ENCODE data around the gene CNIH4. TPM values are rescaled to one million over a fixed set of nuclear protein-coding genes. Genes with fewer than 3 reads are reported as not detected.
"Not testable (repeated sequence)": the region's sequence is repeated elsewhere in the genome, so short reads cannot be mapped to it uniquely, and the experiment has no call there.

Gene CNIH4
- total RNA-seq, 1 donor from 2014 or later = 40.8 TPM

DNA sequence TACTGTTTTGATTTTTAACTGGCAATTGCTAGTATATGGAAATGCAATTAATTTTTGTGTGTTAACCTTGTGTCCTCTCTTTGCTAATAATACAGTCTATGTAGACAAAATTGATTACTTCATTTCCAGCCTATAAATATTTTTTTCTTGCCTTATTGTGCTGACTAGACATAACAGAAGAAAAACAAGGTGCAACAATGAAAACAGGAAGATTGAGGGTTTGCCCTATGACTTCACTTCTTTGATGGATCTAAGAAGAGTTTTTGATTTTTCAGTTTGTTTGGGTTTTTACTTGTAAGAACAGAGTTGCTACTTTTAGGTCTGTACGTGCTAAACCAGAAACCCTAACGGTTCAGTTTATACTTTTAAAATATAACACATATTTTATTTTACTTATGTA, 8.5 kb upstream of the CNIH4 start:
- DNase-seq (ENCODE audit: low spot score) = no peak

DNA sequence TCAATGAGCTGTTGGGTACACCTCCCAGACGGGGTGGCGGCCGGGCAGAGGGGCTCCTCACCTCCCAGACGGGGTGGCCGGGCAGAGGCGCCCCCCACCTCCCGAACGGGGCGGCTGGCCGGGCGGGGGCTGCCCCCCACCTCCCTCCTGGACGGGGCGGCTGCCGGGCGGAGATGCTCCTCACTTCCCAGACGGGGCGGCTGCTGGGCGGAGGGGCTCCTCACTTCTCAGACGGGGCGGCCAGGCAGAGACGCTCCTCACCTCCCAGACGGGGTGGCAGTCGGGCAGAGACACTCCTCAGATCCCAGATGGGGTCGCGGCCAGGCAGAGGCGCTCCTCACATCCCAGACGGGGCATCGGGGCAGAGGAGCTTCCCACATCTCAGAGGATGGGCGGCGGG, 7.0 kb upstream of the CNIH4 start:
- not testable (repeated sequence) for DNase-seq (ENCODE audit: low spot score)

DNA sequence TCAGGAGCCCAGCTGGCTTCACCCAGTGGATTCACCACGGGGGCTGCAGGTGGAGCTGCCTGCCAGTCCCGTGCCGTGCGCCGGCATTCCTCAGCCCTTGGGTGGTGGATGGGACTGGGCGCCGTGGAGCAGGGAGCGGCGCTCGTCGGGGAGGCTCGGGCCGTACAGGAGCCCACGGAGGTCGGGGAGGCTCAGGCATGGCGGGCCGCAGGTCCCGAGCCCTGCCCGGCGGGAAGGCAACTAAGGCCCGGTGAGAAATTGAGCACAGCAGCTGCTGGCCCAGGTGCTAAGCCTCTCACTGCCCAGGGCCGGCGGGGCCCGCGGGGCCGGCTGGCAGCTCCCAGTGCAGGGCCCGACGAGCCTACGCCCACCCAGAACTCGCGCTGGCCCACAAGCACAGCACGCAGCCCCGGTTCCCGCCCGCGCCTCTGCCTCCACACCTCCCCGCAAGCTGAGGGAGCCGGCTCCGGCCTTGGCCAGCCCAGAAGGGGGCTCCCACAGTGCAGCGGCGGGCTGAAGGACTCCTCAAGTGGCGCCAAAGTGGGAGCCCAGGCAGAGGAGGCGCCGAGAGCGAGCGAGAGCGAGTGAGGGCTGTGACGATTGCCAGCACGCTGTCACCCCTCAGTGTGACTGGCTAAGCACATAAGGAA, 4.1 kb upstream of the CNIH4 start:
- not testable (repeated sequence) for DNase-seq (ENCODE audit: low spot score)

DNA sequence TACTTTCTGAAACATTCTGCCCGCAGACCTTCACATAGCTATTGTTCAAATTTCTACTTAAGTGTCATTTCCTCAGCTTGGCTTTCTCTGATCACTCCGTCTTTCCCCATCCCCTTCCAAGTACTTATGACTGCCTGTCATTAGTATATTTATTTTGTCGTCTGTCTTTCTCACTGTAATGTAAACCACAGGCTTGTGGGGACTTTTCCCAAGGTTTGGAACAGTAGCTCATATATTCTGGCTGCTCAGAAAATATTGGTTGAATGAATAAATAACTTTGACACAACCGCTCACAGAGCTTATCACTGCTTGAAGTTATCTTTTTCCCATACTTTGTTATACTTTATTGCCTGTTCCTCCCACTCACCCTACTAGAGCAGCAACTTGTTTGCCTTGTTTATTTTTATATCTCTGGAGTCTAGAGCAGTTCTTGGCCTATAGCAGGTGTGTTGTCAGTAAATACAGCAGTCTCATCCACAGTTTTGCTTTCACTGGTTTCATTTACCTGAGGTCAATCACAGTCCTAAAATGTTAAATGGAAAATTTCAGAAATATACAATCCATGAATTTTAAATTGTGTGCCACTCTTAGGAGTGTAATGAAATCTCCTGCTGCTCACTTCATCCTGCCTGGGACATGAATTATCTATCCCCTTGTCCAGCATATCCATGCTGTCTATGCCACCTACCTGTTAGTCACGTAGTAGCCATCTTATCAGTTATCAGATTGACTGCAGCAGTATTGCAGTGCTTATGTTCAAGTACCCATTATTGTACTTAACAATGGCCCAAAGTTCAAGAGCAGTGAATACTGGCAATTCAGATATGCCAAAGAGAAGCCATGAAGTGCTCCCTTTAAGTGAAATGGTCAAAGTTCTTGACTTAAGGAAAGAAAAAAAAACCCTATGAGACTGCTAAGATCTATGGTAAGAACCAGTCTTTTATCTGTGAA, 2.4 kb upstream of the CNIH4 start:
- no peak for DNase-seq (ENCODE audit: low spot score)

DNA sequence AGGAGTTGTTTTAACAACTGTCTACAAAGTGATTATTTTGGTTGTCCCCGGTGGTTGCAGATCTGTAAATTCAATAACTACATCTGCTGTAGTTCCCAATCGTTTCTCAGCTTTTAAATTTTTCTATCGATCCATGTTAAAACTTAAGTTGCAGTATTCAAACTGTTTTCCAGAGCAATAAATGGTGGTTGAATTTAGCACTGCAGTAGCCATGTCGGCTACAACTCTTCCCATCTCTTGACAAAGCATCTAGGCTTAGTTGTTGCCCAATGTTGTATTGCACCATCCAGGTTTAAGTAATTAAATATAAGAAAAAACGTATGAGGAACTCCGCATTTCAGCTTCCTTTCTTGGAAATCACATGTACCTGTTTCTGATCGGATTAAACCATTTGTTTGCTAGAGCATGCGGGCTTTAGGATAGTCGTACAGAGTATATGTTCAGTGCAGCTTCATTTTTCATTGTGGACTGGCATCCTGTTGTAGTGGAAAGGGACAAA, 996 bp downstream of the CNIH4 start:
- DNase-seq (ENCODE audit: low spot score) = no peak

DNA sequence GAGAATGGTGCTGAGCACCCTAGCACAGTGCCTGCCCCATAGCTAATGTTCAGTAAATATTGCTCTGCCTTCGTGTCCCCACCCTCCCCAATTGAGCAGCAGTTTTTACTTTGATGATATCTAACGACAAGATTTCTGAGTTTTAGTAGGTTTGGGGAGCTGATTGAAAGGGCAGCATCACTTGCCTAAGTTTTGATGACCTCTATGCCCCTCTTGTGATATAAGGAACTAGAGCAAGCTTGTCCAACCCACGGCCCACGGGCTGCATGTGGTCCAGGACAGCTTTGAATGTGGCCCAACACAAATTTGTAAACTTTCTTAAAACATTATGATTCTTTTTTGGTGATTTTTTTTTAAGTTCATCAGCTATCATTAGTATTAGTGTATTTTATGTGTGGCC, 1.6 kb downstream of the CNIH4 start:
- no peak for DNase-seq (ENCODE audit: low spot score)

DNA sequence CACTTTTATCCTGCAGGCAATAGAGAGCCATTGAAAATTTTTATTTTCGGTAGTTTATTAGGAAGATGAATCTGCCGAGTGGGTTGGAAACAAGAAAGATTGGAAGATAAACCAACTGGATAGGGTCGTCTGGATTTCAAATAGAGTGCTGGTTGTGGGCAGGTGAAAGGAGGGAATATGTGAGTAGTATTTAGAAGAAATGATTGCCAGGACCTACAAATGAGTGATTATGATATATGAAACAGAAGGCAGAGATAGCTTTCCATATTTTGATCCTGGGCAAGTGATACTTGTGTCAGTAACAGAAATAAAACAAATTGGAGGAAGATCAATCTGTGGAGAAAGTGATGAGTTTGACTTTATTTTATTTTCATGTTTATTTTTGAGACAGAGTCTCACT, 2.5 kb downstream of the CNIH4 start:
- DNase-seq (ENCODE audit: low spot score) = no peak

DNA sequence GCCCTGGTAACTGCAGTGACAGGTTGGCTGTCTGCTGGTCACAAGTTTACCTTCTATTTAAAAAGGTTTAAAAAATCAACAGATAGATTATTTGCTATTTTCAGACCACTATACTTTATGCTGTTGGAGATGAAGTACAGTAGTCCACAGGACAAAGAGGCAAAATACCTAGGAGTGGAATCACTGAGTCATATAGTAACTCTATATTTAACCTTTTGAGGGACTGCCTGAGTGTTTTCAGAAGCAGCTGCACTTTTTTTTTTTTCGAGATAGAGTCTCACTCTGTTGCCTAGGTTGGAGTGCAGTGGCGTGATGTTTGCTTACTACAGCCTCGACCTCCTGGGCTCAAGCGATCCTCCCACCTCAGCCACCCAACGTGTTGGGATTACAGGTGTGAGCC, 11.7 kb downstream of the CNIH4 start:
- no peak for DNase-seq (ENCODE audit: low spot score)

DNA sequence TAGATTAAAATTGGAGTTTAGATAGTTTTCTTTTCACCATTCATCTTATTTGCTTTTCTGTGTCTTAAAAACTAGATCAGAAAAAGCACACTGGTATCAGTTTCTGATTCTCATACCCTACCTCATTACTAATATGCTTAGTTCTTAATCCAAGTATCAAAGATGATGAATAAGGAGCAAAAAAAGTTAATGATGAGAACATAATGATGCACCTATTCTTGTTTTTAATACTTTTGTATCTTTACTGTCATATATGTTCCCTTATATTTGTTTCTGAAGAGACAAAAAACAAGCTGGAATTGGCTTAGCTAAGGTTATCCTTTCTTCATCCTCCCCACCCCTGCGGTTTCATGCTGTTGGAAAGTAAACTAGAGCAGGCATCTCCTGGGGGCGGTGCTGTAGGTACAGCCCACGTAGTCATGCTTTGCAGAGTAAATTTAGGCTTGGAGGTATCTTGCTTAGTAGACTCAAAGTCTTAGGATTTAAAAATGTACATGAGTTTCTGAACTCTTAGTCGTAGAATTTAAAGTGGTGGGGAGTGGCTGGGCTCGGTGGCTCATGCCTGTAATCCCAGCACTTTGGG, 16.4 kb downstream of the CNIH4 start:
- no peak for DNase-seq (ENCODE audit: low spot score)

DNA sequence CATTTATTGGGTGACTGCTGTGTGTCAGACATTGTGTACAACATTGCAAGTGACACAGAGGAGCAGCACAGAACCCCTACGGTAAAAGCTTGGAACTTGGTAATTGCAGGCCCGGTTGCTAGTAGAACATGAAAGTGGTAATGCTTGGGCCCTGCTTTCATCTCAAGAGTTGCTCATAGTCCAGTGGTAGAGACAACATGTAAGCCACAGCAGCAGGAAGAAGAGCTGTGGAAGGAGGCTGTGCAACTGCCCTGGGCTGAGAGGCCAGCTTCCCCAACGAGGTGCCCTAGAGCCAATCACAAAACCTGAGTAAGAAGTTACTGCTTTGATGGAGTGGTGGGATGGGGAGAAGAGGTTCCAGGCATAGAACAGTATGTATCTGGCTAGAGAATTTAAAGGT, 18.4 kb downstream of the CNIH4 start:
- DNase-seq (ENCODE audit: low spot score) = no peak

DNA sequence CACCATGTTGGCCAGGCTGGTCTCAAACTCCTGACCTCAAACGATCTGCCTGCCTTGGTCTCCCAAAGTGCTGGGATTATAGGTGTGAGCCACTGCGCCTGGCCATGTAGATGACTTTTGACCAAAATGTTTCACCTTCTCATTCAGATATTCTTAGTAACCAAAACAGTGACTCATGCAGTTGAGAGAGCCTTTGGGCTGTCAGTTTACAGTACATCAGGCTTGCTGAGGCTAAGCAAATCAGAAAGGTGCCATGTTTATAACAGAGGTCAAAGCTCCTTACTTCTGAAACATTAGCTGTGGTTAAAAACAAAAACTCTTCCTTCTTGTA, 21.0 kb downstream of the CNIH4 start:
- no peak for DNase-seq (ENCODE audit: low spot score)

DNA sequence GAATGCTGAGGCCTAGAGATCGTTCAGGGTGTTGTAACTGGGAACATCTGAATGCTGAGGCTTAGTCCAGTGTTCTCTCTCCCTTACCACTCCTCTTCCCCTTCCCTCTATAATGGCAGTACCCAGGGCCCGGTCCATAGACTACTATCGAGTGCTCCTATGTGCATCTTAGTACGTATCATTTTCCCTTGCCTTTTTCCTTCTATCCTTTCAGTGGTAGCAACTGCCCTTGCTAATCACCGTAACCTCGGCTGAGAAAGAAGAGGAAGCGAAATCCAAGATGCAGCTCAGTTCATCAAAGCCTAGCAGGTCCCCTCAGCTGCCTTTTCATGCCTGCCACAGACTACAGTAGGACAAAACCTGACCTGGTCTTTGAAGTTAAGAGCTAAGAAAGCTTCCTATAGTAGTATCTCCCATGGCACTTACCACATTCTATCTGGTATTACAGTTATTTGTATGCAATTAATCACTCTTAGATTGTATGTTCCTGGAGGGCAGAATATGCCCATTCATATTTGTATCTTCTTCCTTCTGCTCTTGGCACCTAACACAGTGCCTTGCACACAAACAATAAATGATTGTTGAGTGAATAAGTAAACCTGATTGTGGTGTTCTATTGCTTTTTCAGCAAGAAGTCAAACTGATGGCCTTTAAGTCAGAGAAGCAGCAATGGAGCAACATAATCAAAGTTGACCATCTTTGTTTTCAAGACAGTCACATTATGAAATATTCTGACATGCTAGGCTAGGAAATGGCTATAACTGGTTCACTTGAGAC, 22.4 kb downstream of the CNIH4 start:
- DNase-seq (ENCODE audit: low spot score) = no peak

DNA sequence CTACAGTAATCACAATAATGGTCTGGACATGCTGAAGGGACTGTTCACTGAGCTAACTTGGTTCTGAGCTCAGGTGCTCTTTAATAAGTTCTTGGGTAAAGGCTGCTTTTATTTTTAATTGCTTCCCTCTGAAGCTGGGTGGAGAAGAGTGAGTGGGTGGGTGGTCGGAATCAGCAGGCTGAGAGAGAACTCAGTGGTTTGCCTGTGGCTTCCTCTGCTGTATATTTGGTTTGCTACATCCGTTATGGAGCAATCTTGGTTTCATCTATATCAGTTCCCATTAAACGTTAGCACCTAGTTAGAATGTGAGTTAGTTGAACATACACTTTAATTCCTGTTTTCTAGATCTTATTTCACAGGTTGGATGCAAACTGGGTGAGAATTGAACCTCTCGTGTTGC, 23.3 kb downstream of the CNIH4 start:
- no peak for DNase-seq (ENCODE audit: low spot score)

DNA sequence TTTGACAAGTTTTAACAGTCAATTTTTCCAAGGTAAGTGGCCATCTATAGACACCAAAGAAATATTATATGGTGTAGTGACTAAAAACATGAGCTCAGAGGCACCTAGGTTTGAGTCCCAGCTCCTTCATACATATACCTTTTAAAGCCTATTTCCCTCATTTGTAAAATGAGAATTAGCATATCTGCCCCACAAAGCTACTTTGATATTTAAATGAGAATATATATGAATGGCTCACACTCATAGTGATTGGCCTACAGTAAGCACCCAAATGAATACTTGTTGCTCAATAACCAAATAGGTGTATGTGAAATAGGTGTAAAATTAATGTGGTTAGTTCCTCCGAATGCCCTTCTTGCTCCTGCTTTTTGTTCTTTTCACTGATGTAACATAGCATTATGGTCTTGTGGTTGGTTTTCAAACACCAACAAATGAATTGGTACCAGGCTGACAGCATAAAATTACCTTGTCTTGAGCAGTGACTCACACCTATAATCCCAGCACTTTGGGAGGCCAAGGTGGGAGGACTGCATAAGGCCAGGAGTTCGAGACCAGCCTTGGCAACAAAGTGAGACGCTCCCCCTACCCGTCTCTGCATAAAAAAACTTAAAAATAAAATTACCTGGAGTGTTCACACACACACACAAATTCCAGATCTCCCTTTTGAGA, 25.3 kb downstream of the CNIH4 start:
- no peak for DNase-seq (ENCODE audit: low spot score)

DNA sequence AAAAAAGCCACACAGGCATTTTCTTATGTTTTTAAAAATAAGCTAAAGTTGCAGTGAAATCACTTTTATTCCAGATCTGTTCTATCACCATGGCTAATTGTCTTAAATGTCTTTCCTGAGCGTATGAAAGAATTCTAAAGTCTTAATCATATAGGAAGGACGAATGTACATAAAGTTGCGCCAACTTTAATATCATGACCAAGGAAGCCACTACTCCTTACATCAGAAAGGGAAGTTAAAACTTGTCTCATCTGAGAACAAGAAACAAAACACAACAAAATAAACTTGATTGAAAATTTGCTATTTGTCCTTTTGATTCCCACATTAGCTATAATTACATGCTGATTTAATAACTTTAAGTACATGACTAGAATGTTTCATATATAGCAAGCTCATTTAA, 26.5 kb downstream of the CNIH4 start:
- no peak for DNase-seq (ENCODE audit: low spot score)

DNA sequence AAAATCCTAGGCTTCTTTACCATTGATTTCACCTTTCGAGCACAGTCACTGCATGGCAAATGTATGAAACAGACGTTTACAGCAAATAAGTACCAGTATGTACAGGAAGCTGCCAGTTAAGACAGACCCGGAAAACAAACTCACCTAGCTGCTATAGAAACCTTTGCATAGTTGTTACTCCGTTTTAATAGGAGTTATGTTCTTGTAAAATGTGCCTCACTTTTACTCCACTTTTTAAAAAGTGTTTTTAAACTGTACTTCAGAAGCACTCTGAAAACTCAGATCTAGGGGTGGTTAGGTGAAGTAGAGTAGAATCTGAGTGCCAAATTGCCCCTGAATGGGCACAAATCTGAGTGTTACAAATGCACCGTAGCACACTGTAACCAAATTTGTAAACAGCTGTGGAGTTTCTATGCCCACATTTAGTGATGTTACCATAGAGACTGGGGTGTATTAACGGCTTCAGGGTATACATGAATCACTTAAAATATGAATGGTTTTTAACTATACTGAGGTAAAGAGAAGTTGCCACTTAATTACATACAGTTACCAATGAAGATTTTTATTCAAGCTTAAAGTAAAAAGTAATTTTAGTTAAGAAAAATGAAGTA, 30.7 kb downstream of the CNIH4 start:
- no peak for DNase-seq (ENCODE audit: low spot score)

DNA sequence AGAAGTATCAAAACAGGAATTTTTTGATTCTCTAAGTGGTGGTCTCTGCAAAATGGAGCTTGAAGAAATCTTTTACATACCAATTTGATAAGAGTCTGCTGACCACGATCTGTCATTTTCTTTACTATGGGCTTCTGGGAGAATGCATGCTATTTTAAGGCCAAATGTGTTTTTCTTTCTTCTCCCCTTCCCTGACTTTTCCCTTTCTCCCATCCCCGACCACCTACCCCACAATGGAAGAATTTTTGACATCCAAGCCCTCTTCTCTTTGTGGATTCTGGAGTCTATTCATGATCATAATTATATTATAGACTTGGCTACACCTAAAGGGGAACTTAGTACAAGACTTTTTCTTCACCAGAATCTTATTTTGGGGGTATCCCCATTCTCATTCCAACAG, 31.3 kb downstream of the CNIH4 start:
- DNase-seq (ENCODE audit: low spot score) = no peak

DNA sequence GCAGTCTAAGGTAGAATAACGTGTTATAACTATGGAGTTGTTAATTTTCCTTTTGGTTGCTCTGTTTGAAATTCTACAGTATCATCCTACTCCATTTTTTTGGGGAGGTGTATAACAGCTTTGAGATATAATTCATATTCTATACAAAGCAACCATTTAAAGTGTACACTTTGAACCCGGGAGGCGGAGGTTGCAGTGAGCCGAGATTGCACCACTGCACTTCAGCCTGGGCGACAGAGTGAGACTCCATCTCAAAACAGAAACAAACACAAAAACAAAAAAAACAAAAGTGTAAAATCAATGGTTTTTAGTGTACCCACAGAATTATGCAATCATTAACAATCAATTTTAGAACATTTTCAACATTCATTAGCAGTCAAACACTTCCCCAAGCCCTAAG, 33.8 kb downstream of the CNIH4 start:
- no peak for DNase-seq (ENCODE audit: low spot score)

DNA sequence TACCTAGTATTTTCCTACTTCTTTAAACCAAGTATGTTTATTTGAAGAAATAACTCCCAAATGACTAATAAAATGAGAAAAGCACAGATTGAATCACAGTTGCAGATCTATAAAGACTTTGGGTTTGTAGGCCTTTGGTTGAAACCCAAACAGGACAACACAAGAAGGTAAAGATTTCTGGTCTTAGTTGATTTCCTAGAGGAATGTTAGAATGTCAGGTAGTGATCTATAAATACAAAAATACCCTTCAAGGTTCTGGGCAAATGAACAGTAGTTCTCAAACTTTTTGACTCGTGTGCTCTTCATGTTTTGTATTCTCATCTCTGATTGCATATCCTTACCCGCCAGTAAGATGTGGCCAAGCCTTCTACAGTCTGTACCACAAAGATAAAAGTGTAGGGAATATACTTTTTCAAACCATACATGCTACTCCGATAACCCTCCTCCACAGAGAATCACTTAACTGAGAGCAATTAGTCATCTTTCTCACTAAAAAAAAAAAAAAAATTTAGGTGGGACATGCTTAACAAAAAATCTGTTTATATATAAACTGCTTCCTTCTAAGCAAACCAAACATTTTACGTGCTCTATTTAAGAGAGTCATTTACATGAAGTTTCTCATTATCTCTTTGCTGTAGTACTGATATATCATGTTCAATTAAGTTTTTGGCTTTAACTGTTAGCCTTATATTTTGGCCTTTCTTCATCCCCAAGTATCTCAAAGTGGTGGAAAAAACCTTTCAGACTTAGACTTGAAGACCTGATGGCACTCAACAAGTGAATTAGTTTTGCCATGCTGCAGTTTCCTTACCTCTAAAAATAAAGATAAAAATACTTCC, 36.0 kb downstream of the CNIH4 start:
- no peak for DNase-seq (ENCODE audit: low spot score)

DNA sequence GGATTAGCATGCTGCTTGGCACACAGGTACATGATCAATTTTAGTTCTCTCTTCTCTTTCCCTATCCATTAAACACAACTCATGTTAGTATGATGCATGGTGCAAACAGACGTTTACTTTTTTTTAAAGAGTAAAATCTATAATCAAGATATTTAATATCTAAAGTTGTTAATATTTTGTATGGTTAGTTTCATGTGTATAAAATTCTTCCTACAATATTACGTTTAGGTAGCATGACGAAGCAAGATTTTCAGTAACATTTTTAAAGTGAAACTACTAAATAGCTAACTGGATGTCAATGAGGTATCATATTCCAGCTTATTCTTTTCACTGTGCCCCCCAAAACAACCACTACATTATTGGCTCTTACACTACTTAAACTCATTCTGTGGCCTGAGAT, 36.6 kb downstream of the CNIH4 start:
- DNase-seq (ENCODE audit: low spot score) = no peak
